Measurements from ENCODE around the gene WWC1.
A peak's percentile ranks its signal among the peaks of the same experiment; 100 is the strongest.

The WWC1 gene

DNA sequence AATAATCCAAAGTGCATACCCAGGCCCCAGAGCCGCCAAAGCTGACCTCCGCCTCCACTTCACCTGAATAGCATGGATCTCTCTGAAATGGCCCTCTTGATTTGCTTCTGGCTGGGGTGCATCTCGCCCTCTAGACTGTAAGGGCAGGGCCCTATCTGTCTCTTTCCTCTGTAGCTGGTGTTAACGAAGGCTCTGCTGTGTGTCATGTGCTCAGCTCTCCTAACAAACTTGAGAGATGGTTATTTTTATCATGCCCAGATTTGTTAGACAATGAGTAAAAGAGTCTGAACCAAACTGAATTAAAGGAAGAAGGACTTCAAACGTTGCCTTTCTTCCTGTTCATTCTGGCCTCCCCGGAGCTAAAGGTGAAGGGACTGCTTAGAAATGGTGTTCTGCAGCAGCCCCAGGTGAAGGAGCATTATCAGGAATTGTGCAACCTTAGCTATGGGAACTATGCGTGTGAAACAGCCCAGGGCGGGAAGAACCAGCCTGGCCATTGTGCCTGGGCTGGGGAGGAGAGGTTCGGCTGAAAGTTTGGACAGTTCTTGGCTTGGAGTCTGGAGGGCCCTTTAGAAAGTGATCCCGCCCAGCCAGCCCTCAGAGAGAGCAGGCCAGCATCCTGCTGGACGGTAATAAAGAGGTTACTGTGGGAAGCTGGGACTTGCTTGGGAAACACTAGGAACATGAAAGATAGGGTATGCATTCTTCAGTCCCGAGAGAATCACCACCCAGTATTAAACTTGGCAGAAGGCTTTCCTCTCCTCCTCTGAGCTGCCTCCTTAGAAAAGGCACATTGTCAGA is 73.5 kb downstream of the WWC1 start:
- DNase-seq (ENCODE audit: low read depth) = peak; percentile 57

DNA sequence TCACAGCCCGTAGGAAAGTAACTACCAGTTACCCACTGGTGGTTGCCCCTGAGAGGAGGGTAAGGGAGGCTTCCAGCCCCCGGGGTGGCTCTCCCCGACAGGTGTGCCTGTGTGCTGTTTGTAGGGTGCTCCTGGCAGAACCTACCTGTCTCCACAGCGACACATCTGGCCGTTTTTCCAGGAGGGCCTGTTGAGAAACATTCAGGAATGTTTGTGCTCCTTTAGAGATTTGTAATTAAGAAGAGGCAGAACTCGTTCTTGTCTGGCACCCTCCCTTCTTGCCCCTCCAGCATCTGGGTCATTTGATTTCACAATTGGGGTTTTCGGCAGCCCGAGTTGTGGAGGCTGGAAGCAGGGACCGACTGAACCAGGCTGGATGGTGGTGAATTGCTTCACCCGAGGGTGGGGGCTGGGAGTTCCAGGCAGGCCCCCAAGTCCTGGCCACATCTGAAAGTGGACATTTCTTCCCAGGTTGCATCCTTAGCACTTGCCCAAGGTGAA is 74.2 kb downstream of the WWC1 start:
- DNase-seq (ENCODE audit: low read depth) = no peak

DNA sequence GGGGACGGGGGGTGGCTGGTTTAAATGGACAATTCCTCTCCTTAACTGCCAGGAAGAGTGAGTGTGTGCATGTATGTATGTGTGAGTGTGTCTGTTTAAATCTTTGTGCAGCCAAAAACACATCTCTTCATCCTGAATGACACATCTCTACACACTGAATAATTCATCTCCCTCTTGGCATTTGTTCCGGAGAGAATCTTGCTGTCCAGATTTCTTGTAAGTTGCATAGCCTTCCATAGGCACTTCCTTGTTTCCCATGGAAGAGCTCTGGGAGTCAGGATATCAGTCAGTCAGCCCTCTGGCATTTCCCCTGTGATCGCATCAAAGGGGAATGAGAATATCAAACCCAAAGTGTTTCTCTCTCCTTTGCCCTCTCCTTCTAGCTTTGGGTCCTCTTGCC is 74.7 kb downstream of the WWC1 start:
- peak; percentile 95 for DNase-seq (ENCODE audit: low read depth)

DNA sequence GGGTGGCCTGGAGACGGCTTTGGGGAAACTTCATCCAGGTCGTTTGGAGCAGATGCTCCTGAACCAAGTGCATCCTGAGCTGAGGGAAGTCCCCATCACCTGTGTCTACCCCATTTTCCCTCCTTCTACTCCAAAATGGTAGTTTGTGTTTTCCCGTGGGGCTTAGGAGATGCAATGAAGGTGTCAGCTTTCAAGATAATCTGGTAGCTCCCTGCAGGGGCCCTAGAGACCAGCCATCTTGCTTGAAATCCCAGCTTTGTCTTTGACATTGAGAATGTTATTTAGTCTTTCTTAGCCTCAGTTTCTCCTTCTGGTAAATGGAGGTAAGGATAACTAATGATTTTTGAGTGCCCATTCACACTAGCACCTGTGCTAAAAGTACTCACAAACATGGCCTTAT is 77.4 kb downstream of the WWC1 start:
- no peak for DNase-seq (ENCODE audit: low read depth)

DNA sequence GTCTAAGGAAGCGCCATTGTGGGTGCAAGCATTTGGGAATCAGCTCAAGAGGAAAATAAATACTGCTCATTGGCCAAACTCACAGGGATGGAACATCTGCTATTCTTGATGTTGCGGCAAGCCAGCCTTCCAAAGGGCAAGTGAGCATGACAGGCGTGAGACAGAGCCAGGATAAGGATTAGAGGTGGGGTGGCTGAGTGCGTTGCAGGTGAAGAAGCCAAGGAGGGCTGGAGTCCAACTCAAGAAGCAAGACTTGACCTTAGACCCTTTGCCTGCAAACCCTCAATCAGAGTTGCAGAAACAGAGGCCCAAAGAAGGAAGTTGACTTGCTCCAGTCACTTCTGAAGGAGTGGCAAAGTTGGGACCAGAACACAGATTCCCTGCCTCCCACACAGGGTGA is 79.4 kb downstream of the WWC1 start:
- DNase-seq (ENCODE audit: low read depth) = no peak

DNA sequence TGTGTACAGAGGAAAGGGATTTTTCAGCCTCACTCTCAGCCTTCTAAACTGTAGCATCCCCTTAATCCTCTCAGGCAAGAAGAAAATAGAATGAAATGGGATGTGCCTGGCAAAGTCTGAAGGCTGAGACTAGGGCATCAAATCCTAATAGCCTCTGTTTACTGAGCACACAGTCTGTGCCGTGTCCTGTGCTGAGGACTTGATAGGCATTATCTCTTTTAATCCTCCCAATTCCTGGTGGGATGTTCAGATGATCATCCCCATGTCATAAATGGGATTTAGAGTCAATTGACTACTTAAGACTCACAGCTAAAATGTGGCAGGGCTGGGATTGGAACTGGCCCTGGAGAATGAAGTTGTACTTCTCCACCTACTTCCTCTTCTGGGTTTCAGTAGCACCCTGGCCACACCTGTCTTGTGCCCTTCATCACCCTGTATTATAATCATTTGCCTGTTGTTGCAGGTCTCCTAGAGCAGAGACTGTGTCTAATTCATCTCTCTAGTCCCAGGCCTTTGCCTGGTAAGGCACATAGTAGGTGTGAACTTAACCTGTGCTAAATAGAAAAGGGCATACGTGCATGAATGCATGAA is 81.0 kb downstream of the WWC1 start:
- no peak for DNase-seq (ENCODE audit: low read depth)

DNA sequence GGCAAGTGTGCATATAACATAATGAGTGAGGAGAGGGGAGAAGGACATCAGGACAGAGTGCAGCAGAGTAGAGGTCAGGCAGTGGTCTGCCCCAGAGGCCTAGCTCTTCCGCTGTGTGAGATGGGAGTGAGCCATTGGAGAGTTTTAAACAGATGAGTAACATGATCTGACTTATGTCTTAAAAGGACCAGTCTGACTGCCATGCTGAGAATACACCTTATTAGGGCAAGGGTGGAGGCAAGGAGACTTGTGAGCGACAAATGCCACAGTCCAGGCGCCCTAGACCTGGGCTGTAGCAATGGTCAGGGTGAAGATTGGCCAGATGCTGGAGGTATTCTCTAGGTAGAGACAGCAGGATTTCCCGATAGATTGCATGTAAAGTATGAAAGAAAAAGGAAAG is 83.1 kb downstream of the WWC1 start:
- no peak for DNase-seq (ENCODE audit: low read depth)

DNA sequence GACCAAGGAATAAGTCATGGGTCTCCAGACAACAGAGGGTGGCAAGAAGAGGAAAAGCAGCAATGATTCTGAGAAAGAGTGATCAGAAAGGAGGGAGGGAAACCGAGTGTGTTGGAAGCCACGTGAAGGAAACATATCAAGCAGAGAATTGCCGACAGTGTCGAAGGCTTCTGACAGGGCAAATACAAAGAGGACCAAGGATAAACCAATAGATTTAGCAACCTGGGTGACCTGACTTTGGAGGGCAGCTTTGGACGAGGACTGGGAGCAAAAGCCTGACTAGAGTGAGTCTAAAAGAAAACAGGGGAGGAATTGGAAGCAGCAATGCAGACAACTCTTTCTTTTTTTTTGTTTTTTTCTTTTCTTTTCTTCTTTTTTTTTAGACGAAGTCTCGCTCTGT is 83.8 kb downstream of the WWC1 start:
- DNase-seq (ENCODE audit: low read depth) = no peak

DNA sequence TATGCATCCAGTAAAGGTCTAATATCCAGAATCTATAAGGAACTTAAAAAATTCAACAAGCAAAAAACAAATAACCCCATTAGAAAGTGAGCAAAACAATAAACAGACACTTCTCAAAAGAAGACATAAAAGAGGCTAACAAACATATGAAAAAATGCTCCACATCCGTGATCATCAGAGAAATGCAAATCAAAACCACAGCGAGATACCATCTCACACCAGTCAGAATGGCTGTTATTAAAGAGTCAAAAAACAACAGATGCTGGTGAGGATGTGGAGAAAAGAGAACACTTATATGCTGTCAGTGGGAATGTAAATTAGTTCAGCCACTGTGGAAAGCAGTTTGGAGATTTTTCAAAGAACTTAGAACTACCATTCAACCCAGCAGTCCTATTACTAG is 86.1 kb downstream of the WWC1 start:
- DNase-seq (ENCODE audit: low read depth) = no peak

DNA sequence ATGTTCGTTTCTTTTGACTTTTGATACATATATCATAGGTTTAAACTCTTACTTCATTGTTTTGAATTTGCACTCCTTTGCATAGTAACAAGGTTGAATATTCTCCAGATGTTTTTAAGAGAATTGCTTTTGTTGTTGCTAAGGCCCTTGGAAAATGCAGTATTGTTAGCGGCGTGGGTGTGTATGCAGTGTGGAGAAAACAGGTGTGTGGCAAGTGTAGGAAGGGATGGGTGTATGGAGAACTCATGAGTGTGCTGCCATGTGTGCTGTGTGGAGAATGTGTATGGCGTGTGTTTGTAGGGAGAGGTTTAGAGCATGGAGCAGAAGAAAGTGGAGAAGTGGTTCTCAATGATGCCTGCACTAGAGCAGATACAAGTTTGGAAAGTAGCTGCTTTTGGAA is 87.3 kb downstream of the WWC1 start:
- no peak for DNase-seq (ENCODE audit: low read depth)

DNA sequence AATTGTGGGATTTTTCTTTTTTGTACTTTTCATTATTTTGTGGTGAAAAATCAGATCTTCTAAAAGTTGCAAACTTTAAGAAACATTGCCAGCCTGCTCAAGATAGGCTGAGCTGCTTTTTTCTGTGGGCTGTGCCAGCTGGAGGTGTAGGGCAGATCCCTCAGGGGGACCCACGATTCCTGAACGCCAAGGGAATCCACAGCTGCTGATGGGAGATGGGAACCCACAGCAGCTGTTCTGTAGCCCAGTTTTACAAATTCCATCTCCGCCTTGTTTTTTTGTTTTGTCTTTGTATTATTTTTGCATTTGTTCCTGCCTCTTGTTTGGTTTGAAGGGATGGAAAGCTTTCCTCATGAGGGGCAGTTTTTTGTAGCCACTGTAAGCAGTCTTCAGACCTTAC is 91.0 kb downstream of the WWC1 start:
- no peak for DNase-seq (ENCODE audit: low read depth)

DNA sequence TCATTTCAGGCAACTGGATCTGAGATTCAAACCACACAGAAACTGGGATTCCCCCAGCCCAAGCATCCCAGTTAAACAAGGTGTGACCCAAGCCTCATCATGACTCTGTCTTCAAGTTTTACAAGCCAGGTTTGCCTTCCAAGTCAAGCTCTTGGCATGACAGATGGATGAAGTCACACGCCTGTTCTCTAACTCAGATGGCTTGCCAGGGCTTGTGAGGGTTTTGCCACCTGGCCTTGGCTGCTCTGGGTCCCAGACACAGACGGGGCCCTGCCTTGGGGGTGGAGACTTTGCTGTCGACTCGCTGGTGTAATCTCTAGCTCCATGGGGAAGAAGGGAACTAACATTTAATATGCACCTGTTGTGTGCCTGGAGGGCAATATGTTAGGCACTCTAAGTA is 99.0 kb downstream of the WWC1 start:
- DNase-seq (ENCODE audit: low read depth) = no peak

DNA sequence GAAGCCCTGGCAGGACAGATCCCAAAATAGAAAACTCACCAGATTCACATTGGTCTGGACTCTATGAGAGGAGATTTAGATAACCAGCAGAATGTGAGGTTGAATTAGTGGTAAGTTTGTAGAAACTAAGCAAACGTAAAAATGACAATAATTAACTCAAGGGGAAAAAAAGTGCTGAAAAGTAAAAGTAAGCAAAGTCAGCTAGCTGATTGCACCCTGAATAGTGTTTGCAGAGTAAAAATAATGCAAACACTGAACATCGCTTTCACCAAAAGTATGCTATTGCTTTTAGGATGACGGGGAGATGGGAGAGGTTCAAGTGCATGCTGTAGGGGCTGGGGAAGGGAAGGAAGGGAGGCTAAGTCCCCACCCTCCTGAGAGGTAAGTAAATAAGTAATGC is 102.3 kb downstream of the WWC1 start:
- no peak for DNase-seq (ENCODE audit: low read depth)

DNA sequence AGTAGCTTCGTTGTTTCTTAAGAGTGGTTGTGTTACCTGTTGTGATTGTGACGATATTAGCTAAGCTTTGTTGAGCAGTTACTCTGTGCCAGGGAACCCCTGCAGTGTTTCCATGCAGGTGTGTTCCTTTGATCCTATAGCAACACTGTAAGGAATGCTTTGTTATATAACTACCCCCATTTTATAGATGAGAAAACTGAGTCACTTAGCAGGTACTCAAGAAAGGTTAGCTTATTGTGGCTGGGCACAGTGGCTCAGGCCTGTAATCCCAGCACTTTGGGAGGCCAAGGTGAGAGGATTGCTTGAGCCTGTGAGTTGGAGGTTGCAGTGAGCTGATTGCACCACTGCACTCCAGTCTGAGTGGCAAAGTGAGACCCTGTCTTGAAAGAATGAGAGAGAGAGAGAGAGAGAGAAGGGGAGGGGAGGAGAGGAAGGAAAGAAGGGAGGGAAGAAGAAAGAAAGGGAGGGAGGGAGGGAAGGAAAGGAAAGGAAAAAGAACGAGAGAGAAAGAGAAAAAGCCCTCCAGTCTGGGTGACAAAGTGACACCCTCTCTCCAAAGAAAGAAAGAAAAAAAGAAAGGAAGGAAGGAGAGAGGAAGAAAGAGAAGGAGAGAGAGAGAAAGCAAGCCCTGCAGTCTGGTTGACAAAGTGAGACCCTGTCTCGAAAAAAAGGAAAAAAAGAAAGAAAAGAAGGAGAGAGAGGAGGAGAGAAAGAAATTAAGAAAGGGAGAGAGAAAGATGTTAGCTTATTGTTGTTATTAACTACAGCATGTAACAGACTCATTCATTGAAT is 109.2 kb downstream of the WWC1 start:
- no peak for DNase-seq (ENCODE audit: low read depth)

DNA sequence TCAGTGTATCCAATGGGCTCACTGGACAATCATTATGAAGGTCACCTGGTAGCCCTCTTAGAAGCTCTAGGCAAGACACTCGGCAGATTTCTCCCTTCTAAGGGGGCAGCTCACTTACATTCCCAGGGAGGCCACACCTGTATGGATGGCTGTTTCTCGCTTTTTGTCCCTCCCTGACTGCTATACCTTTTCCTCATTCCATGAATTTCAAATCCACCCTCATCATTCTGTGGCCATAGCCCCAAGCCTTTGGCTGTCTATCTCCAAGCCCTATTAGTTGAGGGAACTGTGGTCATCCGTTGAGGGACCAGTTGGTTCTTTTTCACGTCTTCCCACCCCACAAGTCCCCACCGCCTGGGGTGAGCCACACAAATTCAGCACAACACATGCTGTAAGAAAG is 109.8 kb downstream of the WWC1 start:
- DNase-seq (ENCODE audit: low read depth) = no peak

DNA sequence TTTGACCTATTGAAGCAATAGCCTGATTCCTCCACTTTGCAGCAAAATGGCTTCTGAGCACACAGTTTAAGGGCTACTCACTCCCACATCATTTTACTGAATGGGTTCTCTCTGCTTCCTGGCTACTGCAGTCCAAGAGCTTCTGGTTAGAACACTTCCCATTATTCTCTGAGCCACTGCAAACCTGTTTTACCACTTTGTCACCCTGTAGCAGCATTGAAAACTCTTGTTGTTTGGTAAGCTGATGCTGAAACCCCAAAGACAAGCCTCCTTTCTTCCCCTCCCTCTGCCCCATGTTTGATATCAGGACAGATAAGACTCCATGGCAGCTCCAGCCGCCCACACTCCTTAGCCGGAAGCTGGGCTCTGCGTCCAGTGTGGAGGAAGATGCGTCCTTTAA is 110.4 kb downstream of the WWC1 start:
- DNase-seq (ENCODE audit: low read depth) = no peak

DNA sequence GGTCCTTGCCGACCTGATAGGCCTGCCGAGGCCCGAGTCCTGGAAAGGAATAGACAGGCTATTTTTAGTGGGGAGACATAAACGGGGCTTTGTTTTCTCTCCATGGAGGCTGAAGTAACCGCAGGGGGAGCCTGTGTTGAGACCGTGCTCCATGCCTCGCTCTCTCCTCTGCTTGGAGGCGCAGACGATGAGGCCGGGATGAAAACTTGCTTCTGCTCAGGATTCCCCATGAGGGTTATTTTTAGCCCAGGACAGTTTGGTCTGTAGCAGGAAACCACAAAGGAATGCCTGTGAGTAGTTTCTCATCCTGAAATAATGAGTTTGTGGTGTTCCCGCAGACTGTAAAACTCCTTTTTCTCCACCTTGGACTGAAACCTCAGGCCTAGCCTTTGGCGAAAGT is 112.9 kb downstream of the WWC1 start:
- DNase-seq (ENCODE audit: low read depth) = peak; percentile 91

DNA sequence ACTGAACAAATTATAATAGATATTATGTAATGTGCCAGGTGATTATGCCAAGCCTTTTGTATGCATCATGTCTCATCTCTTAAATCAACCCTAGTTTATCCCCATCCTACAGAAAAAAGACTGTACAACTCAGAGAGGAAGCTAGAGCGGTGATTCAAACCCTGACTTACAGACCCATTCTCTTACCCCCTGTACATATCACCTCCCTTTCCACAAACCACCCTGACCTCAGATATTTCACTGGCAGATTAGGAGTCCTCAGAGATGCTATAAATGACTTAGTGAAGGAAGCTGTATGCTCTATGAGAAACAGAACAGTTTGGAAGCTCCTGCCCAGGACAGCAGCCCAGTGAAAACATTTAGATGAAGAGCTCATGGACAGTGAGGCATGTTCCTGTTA is 115.8 kb downstream of the WWC1 start:
- no peak for DNase-seq (ENCODE audit: low read depth)

DNA sequence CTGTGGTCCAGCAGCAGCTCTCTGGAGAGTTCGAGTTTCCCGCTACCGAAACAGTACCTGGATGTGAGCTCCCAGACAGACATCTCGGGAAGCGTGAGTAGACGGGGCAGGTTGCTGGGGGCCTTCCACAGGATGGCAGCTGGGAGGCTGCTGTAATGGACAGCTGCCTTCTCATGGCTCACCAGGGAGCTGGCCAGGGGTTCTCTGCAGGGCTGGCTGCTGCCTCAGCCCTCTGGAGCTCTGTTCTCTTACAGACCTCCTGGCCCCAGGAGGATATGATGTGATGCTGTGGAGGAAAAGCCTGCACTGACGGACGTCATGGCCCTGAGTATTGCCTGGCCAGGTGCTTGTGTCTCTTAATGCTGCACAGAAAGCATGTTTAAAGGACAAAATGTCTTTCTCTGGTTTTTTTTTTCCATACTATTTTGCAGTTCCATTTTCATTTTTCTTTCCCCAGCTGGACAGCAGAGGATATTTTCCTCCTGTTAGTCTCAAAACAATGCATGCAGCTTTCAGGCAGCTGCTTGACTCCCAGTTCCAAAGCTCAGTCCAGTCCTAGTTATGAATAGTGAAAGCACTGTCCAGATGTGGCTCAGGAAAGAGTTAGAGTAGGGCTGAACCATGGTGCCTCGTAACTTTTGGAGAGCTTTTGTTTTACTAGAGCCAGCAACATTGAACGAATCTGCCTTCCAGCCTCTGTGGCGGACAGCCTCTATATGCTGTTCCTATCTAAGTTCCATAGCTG is 117.3 kb downstream of the WWC1 start:
- no peak for DNase-seq (ENCODE audit: low read depth)

DNA sequence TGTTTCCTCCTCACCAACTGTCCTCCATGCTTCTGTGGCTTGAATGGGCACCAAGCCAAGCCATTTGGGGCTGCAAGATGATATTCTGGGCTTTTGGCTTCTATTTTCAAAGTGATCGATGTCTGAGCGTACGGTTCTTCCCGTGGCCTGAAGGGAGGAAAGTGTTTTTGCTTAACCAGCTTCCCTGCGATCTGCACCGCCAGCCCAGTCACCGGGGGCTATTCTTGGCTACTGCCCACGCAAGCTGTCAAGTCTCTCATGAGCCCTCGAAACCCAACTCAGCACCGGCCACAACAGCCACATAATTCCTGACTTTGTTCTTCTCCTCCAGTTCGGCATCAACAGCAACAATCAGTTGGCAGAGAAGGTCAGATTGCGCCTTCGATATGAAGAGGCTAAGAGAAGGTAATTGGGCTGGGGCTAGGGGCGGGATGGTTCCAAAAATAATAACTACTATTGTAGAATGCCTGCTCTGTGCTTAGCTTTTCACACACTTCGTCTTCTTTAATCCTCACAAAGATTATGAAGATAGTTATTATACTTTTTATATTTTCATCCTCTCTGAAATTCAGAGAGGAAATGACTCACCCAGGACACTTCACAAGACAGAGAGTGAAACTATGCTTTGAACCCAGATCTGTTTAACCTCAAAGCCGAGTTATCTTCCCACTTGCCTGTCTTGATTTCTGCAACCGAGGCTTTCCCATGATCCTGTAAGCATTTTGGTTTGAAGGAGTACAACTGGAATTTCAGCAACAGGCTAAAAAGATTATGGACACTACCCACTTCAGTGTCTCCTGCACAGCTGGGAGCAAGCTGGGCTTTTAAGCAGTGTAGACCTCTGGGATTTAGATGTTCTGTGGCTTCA is 118.4 kb downstream of the WWC1 start:
- DNase-seq (ENCODE audit: low read depth) = peak; percentile 79

DNA sequence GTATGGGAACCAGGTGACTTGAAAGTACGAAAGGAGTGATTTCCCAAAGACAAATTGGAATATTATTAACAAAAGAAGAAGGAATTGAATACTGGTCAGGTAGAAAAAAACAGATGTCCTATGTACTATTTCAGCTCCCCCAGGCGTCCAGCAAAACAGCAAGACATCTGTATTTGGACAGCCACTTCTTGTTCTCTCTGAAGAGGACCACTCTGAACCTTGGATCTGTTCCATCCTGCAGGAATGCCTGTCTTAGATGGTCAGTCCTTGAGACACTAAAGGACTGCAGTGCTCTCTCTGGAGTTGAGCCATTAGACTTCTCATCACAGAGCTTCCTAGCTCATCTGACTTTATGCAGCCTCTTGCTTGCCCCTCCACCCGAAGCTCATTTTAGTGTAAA is 120.4 kb downstream of the WWC1 start:
- DNase-seq (ENCODE audit: low read depth) = no peak
